Measurements from ENCODE around the gene GRIA3. TPM values are rescaled to one million over a fixed set of nuclear protein-coding genes. Genes with fewer than 3 reads are reported as not detected.
"Not testable (repeated sequence)": the region's sequence is repeated elsewhere in the genome, so short reads cannot be mapped to it uniquely, and the experiment has no call there.

The GRIA3 gene
- total RNA-seq, 1 donor from 2014 or later, result not detected

- DNase-seq (ENCODE audit: low read depth in 2 of 2), result no peak
Measured at GRCh38 chrX:123454712-123455431, 270.8 kb downstream of the GRIA3 start.

GRCh38 chrX:123455693-123456092 is 271.6 kb downstream of the GRIA3 start:
- DNase-seq (ENCODE audit: low read depth in 2 of 2), result no peak

- no peak for DNase-seq (ENCODE audit: low read depth in 2 of 2)
Measured at GRCh38 chrX:123464709-123465108, 280.6 kb downstream of the GRIA3 start.

GRCh38 chrX:123468481-123468880 is 284.4 kb downstream of the GRIA3 start:
- DNase-seq (ENCODE audit: low read depth in 2 of 2), result no peak

GRCh38 chrX:123475068-123475724 is 291.1 kb downstream of the GRIA3 start:
- DNase-seq (ENCODE audit: low read depth in 2 of 2), result no peak

- DNase-seq (ENCODE audit: low read depth in 2 of 2), result no peak
Measured at GRCh38 chrX:123476611-123477219, 292.6 kb downstream of the GRIA3 start.

- DNase-seq (ENCODE audit: low read depth in 2 of 2), result no peak
Measured at GRCh38 chrX:123477673-123478072, 293.6 kb downstream of the GRIA3 start.

- no peak for DNase-seq (ENCODE audit: low read depth in 2 of 2)
Measured at GRCh38 chrX:123481913-123482851, 298.1 kb downstream of the GRIA3 start.

- DNase-seq (ENCODE audit: low read depth in 2 of 2), result no peak
Measured at GRCh38 chrX:123486297-123486696, 302.2 kb downstream of the GRIA3 start.

- DNase-seq (ENCODE audit: low read depth in 2 of 2), result no peak
Measured at GRCh38 chrX:123487236-123487635, 303.2 kb downstream of the GRIA3 start.

GRCh38 chrX:123487669-123488068 is 303.6 kb downstream of the GRIA3 start:
- DNase-seq (ENCODE audit: low read depth in 2 of 2), result no peak

- DNase-seq (ENCODE audit: low read depth in 2 of 2), result no peak
Measured at GRCh38 chrX:123489011-123489410, 304.9 kb downstream of the GRIA3 start.

GRCh38 chrX:123493857-123494256 is 309.8 kb downstream of the GRIA3 start:
- no peak for DNase-seq (ENCODE audit: low read depth in 2 of 2)

- DNase-seq (ENCODE audit: low read depth in 2 of 2), result no peak
Measured at GRCh38 chrX:123499787-123500186, 315.7 kb downstream of the GRIA3 start.

- no peak for DNase-seq (ENCODE audit: low read depth in 2 of 2)
Measured at GRCh38 chrX:123504047-123504446, 320.0 kb downstream of the GRIA3 start.

GRCh38 chrX:123504630-123505270 is 320.7 kb downstream of the GRIA3 start:
- DNase-seq (ENCODE audit: low read depth in 2 of 2), result no peak

- no peak for DNase-seq (ENCODE audit: low read depth in 2 of 2)
Measured at GRCh38 chrX:123513585-123514278, 329.7 kb downstream of the GRIA3 start.

GRCh38 chrX:123514279-123514640 is 330.2 kb downstream of the GRIA3 start:
- not testable (repeated sequence) for DNase-seq (ENCODE audit: low read depth in 2 of 2)

- no peak for DNase-seq (ENCODE audit: low read depth in 2 of 2)
Measured at GRCh38 chrX:123518791-123519190, 334.7 kb downstream of the GRIA3 start.

- no peak for DNase-seq (ENCODE audit: low read depth in 2 of 2)
Measured at GRCh38 chrX:123525123-123525725, 341.1 kb downstream of the GRIA3 start.
